Endothelial cell (in vitro differentiated cells): Measurements from ENCODE around the gene PLEKHM2. TPM values are rescaled to one million over a fixed set of nuclear protein-coding genes. Genes with fewer than 3 reads are reported as not detected.

Experiments used
- DNase-seq: peaks from one replicate; pipeline ENCODE4 v3.0.0; 2021; ENCODE audit warnings: low spot score
- H3K27ac Mint-ChIP-seq: one replicate; pipeline ENCODE4 v1.8.0; 2021; ENCODE audit warnings: mixed read lengths, inconsistent platforms; ENCODE audit not compliant: unreplicated experiment
- H3K27me3 Mint-ChIP-seq: one replicate; pipeline ENCODE4 v1.8.0; 2021; ENCODE audit warnings: mild to moderate bottlenecking, moderate library complexity, mixed read lengths, inconsistent platforms; ENCODE audit not compliant: unreplicated experiment
- H3K36me3 Mint-ChIP-seq: one replicate; pipeline ENCODE4 v1.8.0; 2021; ENCODE audit warnings: mild to moderate bottlenecking, low read depth, mixed read lengths, inconsistent platforms; ENCODE audit not compliant: unreplicated experiment
- H3K4me1 Mint-ChIP-seq: one replicate; pipeline ENCODE4 v1.8.0; 2021; ENCODE audit warnings: mild to moderate bottlenecking, mixed read lengths, inconsistent platforms; ENCODE audit not compliant: unreplicated experiment
- H3K4me3 Mint-ChIP-seq: one replicate; pipeline ENCODE4 v1.8.0; 2021; ENCODE audit warnings: mild to moderate bottlenecking, mixed read lengths, inconsistent platforms; ENCODE audit not compliant: unreplicated experiment
- H3K9me3 Mint-ChIP-seq: one replicate; pipeline ENCODE4 v1.8.0; 2021; ENCODE audit warnings: mixed read lengths, inconsistent platforms; ENCODE audit not compliant: unreplicated experiment
- CTCF ChIP-seq: fragments of 200-600 bp; sonication (generic); IDR thresholded peaks from one replicate; pipeline ENCODE4 v1.5.0; 2021; ENCODE audit warnings: antibody characterized with exemption; ENCODE audit not compliant: unreplicated experiment
- total RNA-seq: library from RNA; stranded (reverse); fragmentation: NEBNext Ultra II Directional; extraction: Animal tissue kit (Norgen Biotek cat#: 25700); gene quantifications from one replicate; pipeline ENCODE4 v1.2.1, GENCODE V29; 2021; ENCODE audit not compliant: unreplicated experiment

PLEKHM2 gene
- total RNA-seq, 1 donor from 2014 or later = 82.3 TPM

DNA sequence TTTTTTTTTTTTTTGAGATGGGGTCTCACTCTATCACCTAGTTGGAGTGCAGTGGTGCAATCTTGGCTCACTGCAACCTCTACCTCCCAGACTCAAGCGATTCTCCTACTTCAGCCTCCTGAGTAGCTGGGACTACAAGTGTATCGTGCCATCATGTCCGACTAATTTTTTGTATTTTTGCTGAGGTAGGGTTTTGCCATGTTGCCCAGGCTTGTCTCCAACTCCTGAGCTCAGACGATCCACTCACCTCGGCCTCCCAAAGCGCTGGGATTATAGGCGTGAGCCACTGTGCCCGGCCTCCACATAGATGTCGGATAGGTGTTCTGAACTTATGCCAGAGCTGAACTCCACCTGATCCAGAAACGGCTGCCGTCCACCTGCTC is 21.1 kb downstream of the PLEKHM2 start:
- no peak for DNase-seq
- no peak overlapping the region for H3K4me3 Mint-ChIP-seq
- H3K36me3 Mint-ChIP-seq = peaks cover 7% of the 10 kb centered on the region
- peaks cover 27% of the 10 kb centered on the region for H3K4me1 Mint-ChIP-seq
- TF ChIP-seq CTCF = no peak
- H3K27me3 Mint-ChIP-seq = no peaks in the 10 kb centered on the region
- H3K27ac Mint-ChIP-seq = no peak overlapping the region
- no peaks in the 10 kb centered on the region for H3K9me3 Mint-ChIP-seq

- Mint-ChIP-seq H3K27ac (no peak overlapping the region), H3K27me3 (no peaks in the 10 kb centered on the region), H3K4me1 (peaks cover 21% of the 10 kb centered on the region), H3K9me3 (no peaks in the 10 kb centered on the region), H3K36me3 (peaks cover 7% of the 10 kb centered on the region), H3K4me3 (no peak overlapping the region)
- DNase-seq = no peak
- no peak for TF ChIP-seq CTCF
Measured at GRCh38 chr1:15706751-15707150, 22.6 kb downstream of the PLEKHM2 start.

- peaks cover 21% of the 10 kb centered on the region for H3K4me1 Mint-ChIP-seq
- H3K27ac Mint-ChIP-seq = no peak overlapping the region
- no peak for DNase-seq
- no peaks in the 10 kb centered on the region for H3K27me3 Mint-ChIP-seq
- no peaks in the 10 kb centered on the region for H3K9me3 Mint-ChIP-seq
- TF ChIP-seq CTCF = no peak
- H3K4me3 Mint-ChIP-seq = no peak overlapping the region
- H3K36me3 Mint-ChIP-seq = peaks cover 7% of the 10 kb centered on the region
Measured at GRCh38 chr1:15707239-15707925, 23.3 kb downstream of the PLEKHM2 start.

- no peaks in the 10 kb centered on the region for H3K9me3 Mint-ChIP-seq
- no peak overlapping the region for H3K4me3 Mint-ChIP-seq
Measured at GRCh38 chr1:15708486-15709137, 24.5 kb downstream of the PLEKHM2 start.

More at GRCh38 chr1:15708486-15709137, 24.5 kb downstream of the PLEKHM2 start:
- no peak for TF ChIP-seq CTCF
- no peak for DNase-seq
- H3K27me3 Mint-ChIP-seq = no peaks in the 10 kb centered on the region
- H3K27ac Mint-ChIP-seq = no peak overlapping the region
- peaks cover 13% of the 10 kb centered on the region for H3K4me1 Mint-ChIP-seq
- peaks cover 3% of the 10 kb centered on the region for H3K36me3 Mint-ChIP-seq
